Suprapubic skin (tissue), 4 donors: Measurements from ENCODE around the gene ADAMTS2.

Experiments used
- CTCF ChIP-seq, 2 donors: fragments of 200-600 bp in 1 of 2; fragments of 450-650 bp in 1 of 2; sonication (generic) in 1 of 2; IDR thresholded peaks; one replicate each; pipeline ENCODE4 v1.5.1; 2016 to 2019; ENCODE audit warnings: antibody characterized with exemption in 2 of 2, mild to moderate bottlenecking in 1 of 2, moderate library complexity in 1 of 2
- EP300 ChIP-seq: sonication (generic); formaldehyde crosslinking; IDR thresholded peaks from one replicate; pipeline ENCODE4 v1.6.1; 2017; ENCODE audit warnings: antibody characterized with exemption
- POLR2A ChIP-seq, 2 donors: fragments of 450-650 bp; IDR thresholded peaks; one replicate each; pipeline ENCODE4 v1.6.1; 2017; ENCODE audit warnings: antibody characterized with exemption in 2 of 2, mild to moderate bottlenecking in 2 of 2, moderate library complexity in 2 of 2
- POLR2AphosphoS5 ChIP-seq, 3 donors: sonication (generic); formaldehyde crosslinking; IDR thresholded peaks; one replicate each; pipeline ENCODE4 v1.6.1; 2017; ENCODE audit warnings: antibody characterized with exemption in 3 of 3

- TF ChIP-seq CTCF (IDR thresholded peaks at IDR 0.05) (no peak), EP300 (no peak), POLR2A (IDR thresholded peaks at IDR 0.05) (no peak), POLR2AphosphoS5 (IDR thresholded peaks at IDR 0.05) (no peak)
Observed at GRCh38 chr5:179219661-179220620, 125.3 kb downstream of the ADAMTS2 start.
